ENCODE results near the gene MARK3.

- no peak for TF ChIP-seq CTCF (IDR thresholded peaks at IDR 0.05)
- no peak for TF ChIP-seq POLR2A (IDR thresholded peaks at IDR 0.05)
These were observed 162.8 kb downstream of the MARK3 start for GRCh38 chr14:103547941-103548462.

Measured in lower leg skin (tissue), 3 donors.